Ovary (tissue), 9 donors: ENCODE data around the gene CHD1. TPM values are rescaled to one million over a fixed set of nuclear protein-coding genes. Genes with fewer than 3 reads are reported as not detected.

Experiments
- DNase-seq, 5 donors: peaks; one replicate each; pipeline ENCODE4 v3.0.0-alpha.2; 2019 to 2020
- H3K27ac ChIP-seq, 2 donors: fragments of 200-600 bp; one replicate each; pipeline versions ENCODE4 v1.5.1 to v1.8.0; 2019 to 2022
- H3K27me3 ChIP-seq: fragments of 200-600 bp; one replicate; pipeline ENCODE4 v1.8.0; 2022
- H3K36me3 ChIP-seq: fragments of 200-600 bp; sonication (generic); one replicate; pipeline ENCODE4 v1.5.1; 2019
- H3K4me1 ChIP-seq: one replicate; pipeline ENCODE4 v1.8.1; 2013; ENCODE audit warnings: mild to moderate bottlenecking, moderate library complexity; ENCODE audit not compliant: insufficient read depth
- H3K4me3 ChIP-seq: fragments of 200-600 bp; sonication (generic); one replicate; pipeline ENCODE4 v1.5.1; 2017
- H3K9me3 ChIP-seq, 2 donors: fragments of 200-600 bp in 1 of 2; sonication (generic) in 1 of 2; one replicate each; pipeline versions ENCODE4 v1.5.1 to v1.8.1; 2013 to 2019; ENCODE audit warnings: mild to moderate bottlenecking in 1 of 2, moderate library complexity in 1 of 2
- EP300 ChIP-seq: sonication (generic); formaldehyde crosslinking; IDR thresholded peaks from one replicate; pipeline ENCODE4 v1.6.1; 2017; ENCODE audit warnings: antibody characterized with exemption
- POLR2A ChIP-seq: fragments of 450-650 bp; IDR thresholded peaks from one replicate; pipeline ENCODE4 v1.6.1; 2017; ENCODE audit warnings: antibody characterized with exemption, mild to moderate bottlenecking, moderate library complexity
- WGBS, 3 donors: extraction: QIAGEN DNeasy Blood & Tissue Kit in 1 of 3; methylation state at CpG; one replicate each; pipeline versions ENCODE4 v1.1.5 to v1.1.7; 2013 to 2017; 5-methylcytosine and 5-hydroxymethylcytosine counted together
- intact Hi-C, 4 donors: fragments of 100-400 bp; cut with DNase I; formaldehyde crosslinking; loops; one replicate each; pipeline versions ENCODE4 v1.11.0 to v1.15.1; 2022 to 2023
- polyA plus RNA-seq, 2 donors: library from polyadenylated mRNA; stranded (reverse); fragments of 200-250 nt in 1 of 2; fragments of 350-450 nt in 1 of 2; fragmentation: Illumina TruSeq in 1 of 2; extraction: RNeasy Lipid Tissue Mini Kit (QIAGEN cat#74804) in 1 of 2; gene quantifications; one replicate each; pipeline ENCODE4 v1.2.3, GENCODE V29; 2013 to 2014
- total RNA-seq, 7 donors: library from RNA; depleted of rRNA in 2 of 7; stranded (reverse); fragments of >200 nt in 2 of 7; fragmentation: NEBNext Ultra II Directional in 3 of 7; extraction: Animal tissue kit (Norgen Biotek cat#: 25700) in 3 of 7; gene quantifications; one replicate each; pipeline versions ENCODE4 v1.1.0 to v1.2.4, GENCODE V29; 2016 to 2023
- TF ChIP-seq, protein P1 (sequence below), 3 donors: fragments of 450-650 bp in 2 of 3; fragments of 200-600 bp in 1 of 3; IDR thresholded peaks; one replicate each; pipeline versions ENCODE4 v1.5.1 to v1.8.0; 2016 to 2022; ENCODE audit warnings: antibody characterized with exemption in 3 of 3, mild to moderate bottlenecking in 1 of 3
- donor health status: DM: no; HTN: no; CAD: no; lungs with moderate emphysema.
- donor health status: DM: no; HTN: no; CAD: no.
- donor health status: Bipolar disorder and iron deficiency.
- donor health status: DM: yes; HTN: yes; CAD: no.
- donor health status: DM: no; HTN: no; CAD: no.
- donor health status: DM: yes; HTN: yes; CAD: no.

CHD1 gene
- total and polyA plus RNA-seq, 9 donors = 19.6 to 75.8 (median 46.5) TPM

DNA sequence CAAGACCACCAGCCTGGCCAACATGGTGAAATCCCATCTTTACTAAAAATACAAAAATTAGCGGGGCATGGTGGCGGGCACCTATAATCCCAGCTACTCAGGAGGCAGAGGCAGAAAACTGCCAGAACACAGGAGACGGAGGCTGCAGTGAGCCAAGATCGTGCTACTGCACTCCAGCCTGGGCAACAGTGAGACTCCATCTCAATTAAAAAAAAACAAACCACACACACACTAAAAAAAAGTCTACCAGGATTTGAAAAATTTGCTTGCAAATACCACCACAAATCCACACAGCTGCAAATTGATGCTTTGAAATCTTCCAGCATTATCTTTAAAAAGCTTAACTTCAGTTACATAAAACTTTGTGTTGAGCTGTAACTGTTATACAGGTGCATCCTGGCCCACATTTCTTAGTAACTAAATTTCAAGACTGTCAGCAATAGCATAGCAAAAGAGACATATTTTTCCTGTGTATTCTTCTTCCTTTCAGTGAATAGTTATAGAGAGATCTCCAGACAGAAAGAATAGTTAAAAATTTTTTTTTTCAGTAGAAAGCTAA is 6.8 kb downstream of the CHD1 start:
- Histone ChIP-seq H3K36me3 (no peaks in the 10 kb centered on the region), H3K4me1 (no peaks in the 10 kb centered on the region), H3K4me3 (no peak overlapping the region), H3K27ac (no peak overlapping the region), H3K27me3 (no peaks in the 10 kb centered on the region), H3K9me3 (no peaks in the 10 kb centered on the region)
- 93 to 96% (median 94%) methylated on average over 4 of the region's 4 CpGs for WGBS, 3 donors
- DNase-seq = no peak
- intact Hi-C loops = no loop called here
- TF ChIP-seq EP300 = no peak
- no peak for TF ChIP-seq POLR2A

GRCh38 chr5:98917433-98917832 is 11.4 kb downstream of the CHD1 start:
- Histone ChIP-seq H3K27ac (no peak overlapping the region), H3K36me3 (no peaks in the 10 kb centered on the region), H3K4me1 (peaks cover 3% of the 10 kb centered on the region), H3K27me3 (no peaks in the 10 kb centered on the region), H3K9me3 (no peaks in the 10 kb centered on the region), H3K4me3 (no peak overlapping the region)
- no peak for DNase-seq
- intact Hi-C loops = no loop called here
- 65 to 78% (median 74%) methylated on average over 2 of the region's 2 CpGs for WGBS, 3 donors
- TF ChIP-seq EP300 (no peak), POLR2A (no peak)
- TF ChIP-seq, protein P1, sequence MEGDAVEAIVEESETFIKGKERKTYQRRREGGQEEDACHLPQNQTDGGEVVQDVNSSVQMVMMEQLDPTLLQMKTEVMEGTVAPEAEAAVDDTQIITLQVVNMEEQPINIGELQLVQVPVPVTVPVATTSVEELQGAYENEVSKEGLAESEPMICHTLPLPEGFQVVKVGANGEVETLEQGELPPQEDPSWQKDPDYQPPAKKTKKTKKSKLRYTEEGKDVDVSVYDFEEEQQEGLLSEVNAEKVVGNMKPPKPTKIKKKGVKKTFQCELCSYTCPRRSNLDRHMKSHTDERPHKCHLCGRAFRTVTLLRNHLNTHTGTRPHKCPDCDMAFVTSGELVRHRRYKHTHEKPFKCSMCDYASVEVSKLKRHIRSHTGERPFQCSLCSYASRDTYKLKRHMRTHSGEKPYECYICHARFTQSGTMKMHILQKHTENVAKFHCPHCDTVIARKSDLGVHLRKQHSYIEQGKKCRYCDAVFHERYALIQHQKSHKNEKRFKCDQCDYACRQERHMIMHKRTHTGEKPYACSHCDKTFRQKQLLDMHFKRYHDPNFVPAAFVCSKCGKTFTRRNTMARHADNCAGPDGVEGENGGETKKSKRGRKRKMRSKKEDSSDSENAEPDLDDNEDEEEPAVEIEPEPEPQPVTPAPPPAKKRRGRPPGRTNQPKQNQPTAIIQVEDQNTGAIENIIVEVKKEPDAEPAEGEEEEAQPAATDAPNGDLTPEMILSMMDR (IDR thresholded peaks at IDR 0.05) = no peak

- Histone ChIP-seq H3K9me3 (no peaks in the 10 kb centered on the region), H3K27me3 (no peaks in the 10 kb centered on the region), H3K4me3 (no peak overlapping the region), H3K4me1 (peaks cover 3% of the 10 kb centered on the region), H3K27ac (no peak overlapping the region), H3K36me3 (no peaks in the 10 kb centered on the region)
- WGBS, 3 donors = 56 to 60% (median 58%) methylated on average over 2 of the region's 2 CpGs
- DNase-seq = no peak
- TF ChIP-seq, protein P1 (IDR thresholded peaks at IDR 0.05) = no peak
- TF ChIP-seq EP300 = no peak
- TF ChIP-seq POLR2A = no peak
- intact Hi-C loops = no loop called here
Observed at GRCh38 chr5:98916540-98916939, 12.3 kb downstream of the CHD1 start.

GRCh38 chr5:98913911-98914310 is 14.9 kb downstream of the CHD1 start:
- H3K36me3 ChIP-seq = no peaks in the 10 kb centered on the region
- no peak overlapping the region for H3K27ac ChIP-seq
- H3K4me3 ChIP-seq = no peak overlapping the region
- H3K27me3 ChIP-seq = no peaks in the 10 kb centered on the region
- intact Hi-C loops = no loop called here
- H3K4me1 ChIP-seq = peaks cover 3% of the 10 kb centered on the region
- DNase-seq = no peak
- TF ChIP-seq, protein P1 (IDR thresholded peaks at IDR 0.05) = no peak
- no peak for TF ChIP-seq POLR2A
- TF ChIP-seq EP300 = no peak
- H3K9me3 ChIP-seq = no peaks in the 10 kb centered on the region

- H3K36me3 ChIP-seq = no peaks in the 10 kb centered on the region
- no peak for DNase-seq
- 80 to 85% (median 84%) methylated on average over 5 of the region's 5 CpGs for WGBS, 3 donors
Observed at GRCh38 chr5:98911280-98912040, 17.3 kb downstream of the CHD1 start.

More at GRCh38 chr5:98911280-98912040, 17.3 kb downstream of the CHD1 start:
- TF ChIP-seq, protein P1 (IDR thresholded peaks at IDR 0.05) = no peak
- TF ChIP-seq POLR2A (no peak), EP300 (no peak)
- no peak overlapping the region for H3K4me3 ChIP-seq
- H3K27me3 ChIP-seq = no peaks in the 10 kb centered on the region
- intact Hi-C loops = no loop called here
- H3K27ac ChIP-seq = no peak overlapping the region
- peaks cover 3% of the 10 kb centered on the region for H3K4me1 ChIP-seq
- H3K9me3 ChIP-seq = no peaks in the 10 kb centered on the region
